GM23248 (cell line): Measurements from ENCODE around the gene RUVBL2. TPM values are rescaled to one million over a fixed set of nuclear protein-coding genes. Genes with fewer than 3 reads are reported as not detected.

Experiments
- DNase-seq: peaks from one replicate; pipeline ENCODE4 v3.0.0-alpha.2; 2015
- H2AFZ ChIP-seq: fragments of 200-600 bp; sonication (generic); 2 replicates; pipeline ENCODE4 v1.6.1; 2016; ENCODE audit warnings: antibody characterized with exemption
- H3F3A ChIP-seq: fragments of 200-600 bp; sonication (generic); 2 replicates; pipeline ENCODE4 v1.6.1; 2016; ENCODE audit warnings: mild to moderate bottlenecking, antibody characterized with exemption, mixed run types; ENCODE audit not compliant: insufficient read depth
- H3K27ac ChIP-seq: fragments of 200-600 bp; sonication (generic); 2 replicates; pipeline ENCODE4 v1.5.1; 2016; ENCODE audit warnings: mild to moderate bottlenecking
- H3K27me3 ChIP-seq: fragments of 200-600 bp; sonication (generic); replicated peaks from 2 replicates; pipeline ENCODE4 v1.6.1; 2016; ENCODE audit warnings: mild to moderate bottlenecking; ENCODE audit not compliant: insufficient read depth
- H3K36me3 ChIP-seq: fragments of 200-600 bp; sonication (generic); 2 replicates; pipeline ENCODE4 v1.6.1; 2016; ENCODE audit warnings: low read depth, mild to moderate bottlenecking
- H3K4me1 ChIP-seq: fragments of 200-600 bp; sonication (generic); 2 replicates; pipeline ENCODE4 v1.6.1; 2016; ENCODE audit warnings: mild to moderate bottlenecking; ENCODE audit not compliant: insufficient read depth
- H3K4me2 ChIP-seq: fragments of 200-600 bp; sonication (generic); one replicate; pipeline ENCODE4 v1.6.1; 2016; ENCODE audit warnings: mild to moderate bottlenecking; ENCODE audit not compliant: unreplicated experiment
- H3K4me3 ChIP-seq: fragments of 200-600 bp; sonication (generic); 2 replicates; pipeline ENCODE4 v1.5.1; 2016; ENCODE audit warnings: mild to moderate bottlenecking
- H3K79me2 ChIP-seq: fragments of 200-600 bp; sonication (generic); 2 replicates; pipeline ENCODE4 v1.6.1; 2016; ENCODE audit warnings: mild to moderate bottlenecking; ENCODE audit not compliant: insufficient read depth
- H3K9ac ChIP-seq: fragments of 200-600 bp; sonication (generic); 2 replicates; pipeline ENCODE4 v1.6.1; 2016; ENCODE audit warnings: mild to moderate bottlenecking
- H3K9me2 ChIP-seq: fragments of 200-600 bp; sonication (generic); 2 replicates; pipeline ENCODE4 v1.6.1; 2016; ENCODE audit warnings: mixed run types, mild to moderate bottlenecking, moderate library complexity; ENCODE audit not compliant: insufficient read depth
- H3K9me3 ChIP-seq: fragments of 200-600 bp; sonication (generic); one replicate; pipeline ENCODE4 v1.6.1; 2017; ENCODE audit warnings: low read depth
- H4K20me1 ChIP-seq: fragments of 200-600 bp; sonication (generic); 2 replicates; pipeline ENCODE4 v1.6.0; 2016; ENCODE audit not compliant: insufficient read depth
- EZH2 ChIP-seq: fragments of 200-600 bp; sonication (generic); IDR thresholded peaks from 2 replicates; pipeline ENCODE4 v1.6.1; 2018; ENCODE audit warnings: antibody characterized with exemption, mild to moderate bottlenecking; ENCODE audit not compliant: insufficient read depth, poor library complexity, severe bottlenecking
- EZH2phosphoT487 ChIP-seq: fragments of 200-600 bp; sonication (generic); IDR thresholded peaks from 2 replicates; pipeline ENCODE4 v1.6.1; 2018; ENCODE audit warnings: antibody characterized with exemption, moderate library complexity, mild to moderate bottlenecking, low read depth; ENCODE audit not compliant: insufficient read depth
- WGBS, 2 experiments: methylation state at CpG; one replicate each; pipeline ENCODE4 v1.1.6; 2015 to 2017; ENCODE audit warnings: low lambda C conversion rate in 2 of 2, low coverage in 1 of 2; ENCODE audit errors: missing lambda C conversion rate in 2 of 2; 5-methylcytosine and 5-hydroxymethylcytosine counted together
- in situ Hi-C: fragments of 300-500 bp; cut with MboI; formaldehyde crosslinking; loops from 2 replicates; pipeline ENCODE4 v1.15.0; 2020
- polyA plus RNA-seq: library from polyadenylated mRNA; unstranded; fragments of >200 nt; fragmentation: Nextera tagmentation; extraction: Ambion mirVana; gene quantifications from 2 replicates; pipeline ENCODE4 v1.2.1, GENCODE V29; 2016
- total RNA-seq: library from RNA; depleted of rRNA; stranded (reverse); fragments of >200 nt; shearing (Covaris generic); gene quantifications from 2 replicates; pipeline ENCODE4 v1.2.3, GENCODE V29; 2014

RUVBL2 gene
- total and polyA plus RNA-seq, 2 experiments from 2014 or later, result 129 to 177 TPM

GRCh38 chr19:48991011-48991609 lies 2.6 kb upstream of the RUVBL2 start:
- Histone ChIP-seq H3K4me1 (peaks cover 17% of the 10 kb centered on the region; the same call in 1 of the 2 replicates), H2AFZ (no peak overlapping the region), H3K9me3 (no peaks in the 10 kb centered on the region), H3K36me3 (peaks cover 21% of the 10 kb centered on the region; the same call in 1 of the 2 replicates), H3K9ac (peak overlapping the region; percentile 99), H3F3A (0 out of 2 replicates have a peak, but pooled peaks cover 5% of the 10 kb centered on the region), H3K27me3 (no peaks in the 10 kb centered on the region), H3K4me3 (peak overlapping the region; percentile 97), H3K27ac (no peak overlapping the region), H4K20me1 (0 out of 2 replicates have a peak, but pooled peaks cover 4% of the 10 kb centered on the region), H3K79me2 (peaks cover 82% of the 10 kb centered on the region), H3K9me2 (no peaks in the 10 kb centered on the region), H3K4me2 (peak overlapping the region; percentile 92)
- 74% methylated on average over 19 to 22 of the region's 22 CpGs for WGBS, 2 experiments
- in situ Hi-C loops, result no loop called here
- no peak for DNase-seq
- no peak for TF ChIP-seq EZH2phosphoT487
- TF ChIP-seq EZH2, result no peak

GRCh38 chr19:48991873-48992580 lies 1.7 kb upstream of the RUVBL2 start:
- Histone ChIP-seq H3K27ac (peak overlapping the region; percentile 96), H3K9me3 (no peaks in the 10 kb centered on the region), H4K20me1 (0 out of 2 replicates have a peak, but pooled peaks cover 4% of the 10 kb centered on the region), H3K36me3 (peaks cover 14% of the 10 kb centered on the region; the same call in 1 of the 2 replicates), H3K27me3 (no peaks in the 10 kb centered on the region), H3F3A (0 out of 2 replicates have a peak, but pooled peaks cover 5% of the 10 kb centered on the region), H3K4me3 (peak overlapping the region; percentile 97), H3K79me2 (peaks cover 87% of the 10 kb centered on the region), H2AFZ (peak overlapping the region; percentile 64), H3K4me2 (peak overlapping the region; percentile 92), H3K9ac (peak overlapping the region; percentile 99), H3K4me1 (peaks cover 17% of the 10 kb centered on the region; the same call in 1 of the 2 replicates), H3K9me2 (no peaks in the 10 kb centered on the region)
- in situ Hi-C loops, result no loop called here
- DNase-seq, result peak; percentile 92
- WGBS, 2 experiments, result 3% methylated on average over 7 to 8 of the region's 8 CpGs
- no peak for TF ChIP-seq EZH2
- TF ChIP-seq EZH2phosphoT487, result no peak

- Histone ChIP-seq H3K27ac (peak overlapping the region; percentile 96), H3K9ac (peak overlapping the region; percentile 99), H3K9me3 (no peaks in the 10 kb centered on the region), H3K9me2 (no peaks in the 10 kb centered on the region), H3K4me3 (peak overlapping the region; percentile 97), H3K27me3 (no peaks in the 10 kb centered on the region), H4K20me1 (0 out of 2 replicates have a peak, but pooled peaks cover 4% of the 10 kb centered on the region), H3K79me2 (peaks cover 92% of the 10 kb centered on the region), H3K4me2 (peak overlapping the region; percentile 92), H2AFZ (peak overlapping the region; percentile 64), H3F3A (0 out of 2 replicates have a peak, but pooled peaks cover 5% of the 10 kb centered on the region), H3K4me1 (peaks cover 17% of the 10 kb centered on the region; the same call in 1 of the 2 replicates), H3K36me3 (peaks cover 9% of the 10 kb centered on the region; the same call in 1 of the 2 replicates)
- in situ Hi-C loops, result no loop called here
- TF ChIP-seq EZH2 (no peak), EZH2phosphoT487 (no peak)
- DNase-seq, result no peak
- 1 to 2% methylated on average over 20 of the region's 20 CpGs for WGBS, 2 experiments
These were observed 1.0 kb upstream of the RUVBL2 start for GRCh38 chr19:48992581-48993174.

- DNase-seq, result peak; percentile 55
- Histone ChIP-seq H4K20me1 (0 out of 2 replicates have a peak, but pooled peaks cover 4% of the 10 kb centered on the region), H3K9ac (peak overlapping the region; percentile 89), H3K27me3 (no peaks in the 10 kb centered on the region), H3K79me2 (peaks cover 91% of the 10 kb centered on the region), H3K27ac (peak overlapping the region; percentile 96), H2AFZ (peak overlapping the region; percentile 65), H3K9me3 (no peaks in the 10 kb centered on the region), H3K36me3 (no peaks in the 10 kb centered on the region), H3K9me2 (no peaks in the 10 kb centered on the region), H3K4me2 (peak overlapping the region; percentile 84), H3K4me1 (peaks cover 17% of the 10 kb centered on the region; the same call in 1 of the 2 replicates), H3K4me3 (peak overlapping the region; percentile 82), H3F3A (no peaks in the 10 kb centered on the region)
- 1% methylated on average over 11 to 13 of the region's 13 CpGs for WGBS, 2 experiments
- in situ Hi-C loops, result no loop called here
- no peak for TF ChIP-seq EZH2phosphoT487
- no peak for TF ChIP-seq EZH2
These were observed 324 bp downstream of the RUVBL2 start for GRCh38 chr19:48994035-48994386.
